ENCODE results near the gene ITGAL. TPM values are rescaled to one million over a fixed set of nuclear protein-coding genes. Genes with fewer than 3 reads are reported as not detected.
"Not testable (repeated sequence)": the region's sequence is repeated elsewhere in the genome, so short reads cannot be mapped to it uniquely, and the experiment has no call there.

The ITGAL gene
- total and polyA plus RNA-seq, 2 donors (not counting 1 experiment from before 2014, with no cell fraction given): 110 to 184 TPM

DNA sequence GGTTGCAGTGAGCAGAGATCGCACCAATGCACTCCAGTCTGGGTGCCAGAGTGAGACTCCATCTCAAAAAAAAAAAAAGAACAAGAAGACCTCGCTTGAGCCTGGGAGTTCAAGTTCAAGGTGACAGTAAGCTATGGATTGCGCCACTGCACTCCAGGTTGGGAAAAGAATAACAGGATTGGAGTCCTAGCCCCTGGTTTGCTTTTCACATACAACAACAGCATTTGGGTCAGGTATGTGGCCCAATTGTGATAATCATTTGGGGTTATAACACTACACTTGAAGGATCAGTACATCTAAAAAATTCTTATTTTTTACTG lies 23.5 kb upstream of the ITGAL start:
- WGBS (ENCODE audit: insufficient coverage): no CpG with 5 or more reads among the region's 3 CpGs

DNA sequence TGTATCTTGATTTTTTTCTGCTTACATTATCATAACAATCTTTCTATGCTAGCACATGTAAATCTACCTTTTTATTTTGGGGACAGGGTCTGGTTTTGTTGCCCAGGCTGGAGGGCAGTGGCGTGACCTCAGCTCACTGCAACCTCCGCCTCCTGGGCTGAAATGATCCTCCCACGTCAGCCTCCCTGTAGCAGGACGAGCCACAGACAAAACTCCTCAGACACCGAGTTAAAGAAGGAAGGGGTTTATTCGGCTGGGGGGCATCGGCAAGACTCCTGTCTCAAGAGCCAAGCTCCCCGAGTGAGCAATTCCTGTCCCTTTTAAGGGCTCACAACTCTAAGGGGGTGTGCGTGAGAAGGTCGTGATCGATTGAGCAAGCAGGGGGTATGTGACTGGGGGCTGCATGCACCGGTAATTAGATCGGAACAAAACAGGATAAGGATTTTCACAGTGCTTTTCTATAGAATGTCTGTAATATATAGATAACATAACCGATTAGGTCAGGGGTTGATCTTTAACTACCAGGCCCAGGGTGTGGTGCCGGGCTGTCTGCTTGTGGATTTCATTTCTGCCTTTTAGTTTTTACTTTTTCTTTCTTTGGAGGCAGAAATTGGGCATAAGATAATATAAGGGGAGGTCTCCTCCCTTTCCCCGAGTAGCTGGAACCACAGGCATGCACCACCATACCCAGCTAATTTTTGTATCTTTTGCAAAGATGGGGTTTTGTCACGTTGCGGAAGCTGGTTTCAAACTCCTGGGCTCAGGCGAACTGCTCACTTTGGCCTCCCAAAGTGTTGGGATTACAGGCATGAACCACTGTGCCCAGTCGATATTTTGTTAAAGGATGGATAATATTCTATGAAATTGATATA lies 19.6 kb upstream of the ITGAL start:
- not testable (repeated sequence) for H3K4me3 ChIP-seq (ENCODE audit: control extremely low read depth in 1 of 5, extremely low read depth in 1 of 5, insufficient read depth in 1 of 5, low read depth in 2 of 5, low read length in 4 of 5); H3K27me3 Mint-ChIP-seq; H3K9me3 ChIP-seq (ENCODE audit: control extremely low read depth in 1 of 3, control insufficient read depth in 2 of 3, insufficient read depth in 1 of 3, low read length in 2 of 3); H3K79me2 ChIP-seq (ENCODE audit: control insufficient read depth, insufficient read depth, low read length); H3K4me2 ChIP-seq (replicated peaks; ENCODE audit: low read depth, low read length, poor library complexity, severe bottlenecking); H3K36me3 ChIP-seq (replicated peaks in 1 of 2; ENCODE audit: control extremely low read depth in 1 of 2, control insufficient read depth in 1 of 2, extremely low read depth in 1 of 2, insufficient read depth in 2 of 2, low read length in 1 of 2); ATAC-seq (ENCODE audit: low read depth); H3K9me3 Mint-ChIP-seq (ENCODE audit: insufficient read depth); H4K20me1 ChIP-seq (ENCODE audit: control insufficient read depth, insufficient read depth, low read length, poor library complexity, severe bottlenecking); H3K9ac ChIP-seq (ENCODE audit: low read length); H3K4me3 Mint-ChIP-seq; H3K27me3 ChIP-seq (replicated peaks in 1 of 4; ENCODE audit: control extremely low read depth in 1 of 4, control insufficient read depth in 3 of 4, insufficient read depth in 4 of 4, low read length in 3 of 4); DNase-seq
- Histone ChIP-seq H2AFZ (ENCODE audit: insufficient read depth, low read depth, low read length, poor library complexity, severe bottlenecking) (peak overlapping the region; percentile 23), H3K27ac (ENCODE audit: low read length in 2 of 2) (peak overlapping the region in 1 of 2 donors; percentile 1), H3K4me1 (ENCODE audit: control insufficient read depth in 2 of 2, insufficient read depth in 2 of 2, low read length in 2 of 2) (peaks cover 16 to 30% of the 10 kb centered on the region in 2 donors)
- intact Hi-C loops (cut with micrococcal nuclease): loop anchor here (5.0 kb wide), 1 partner anchor 39 kb away; no protein-coding TSS in a partner anchor
- Mint-ChIP-seq H3K27ac (peak overlapping the region; percentile 62), H3K4me1 (peaks cover 52% of the 10 kb centered on the region)
- WGBS (ENCODE audit: insufficient coverage): 75% methylated on average over 5 of the region's 20 CpGs
- ChIA-PET CTCF (interaction anchor here (1.2 kb wide), 1 partner anchor 22 kb away, joined by 3 read pairs; no protein-coding TSS in a partner anchor), POLR2A (interaction anchor here (1.1 kb wide), 1 partner anchor 109 kb away, joined by 3 read pairs; no protein-coding TSS in a partner anchor)

More for the DNA sequence above, 23.5 kb upstream of the ITGAL start:
- TF ChIP-seq, protein P1, sequence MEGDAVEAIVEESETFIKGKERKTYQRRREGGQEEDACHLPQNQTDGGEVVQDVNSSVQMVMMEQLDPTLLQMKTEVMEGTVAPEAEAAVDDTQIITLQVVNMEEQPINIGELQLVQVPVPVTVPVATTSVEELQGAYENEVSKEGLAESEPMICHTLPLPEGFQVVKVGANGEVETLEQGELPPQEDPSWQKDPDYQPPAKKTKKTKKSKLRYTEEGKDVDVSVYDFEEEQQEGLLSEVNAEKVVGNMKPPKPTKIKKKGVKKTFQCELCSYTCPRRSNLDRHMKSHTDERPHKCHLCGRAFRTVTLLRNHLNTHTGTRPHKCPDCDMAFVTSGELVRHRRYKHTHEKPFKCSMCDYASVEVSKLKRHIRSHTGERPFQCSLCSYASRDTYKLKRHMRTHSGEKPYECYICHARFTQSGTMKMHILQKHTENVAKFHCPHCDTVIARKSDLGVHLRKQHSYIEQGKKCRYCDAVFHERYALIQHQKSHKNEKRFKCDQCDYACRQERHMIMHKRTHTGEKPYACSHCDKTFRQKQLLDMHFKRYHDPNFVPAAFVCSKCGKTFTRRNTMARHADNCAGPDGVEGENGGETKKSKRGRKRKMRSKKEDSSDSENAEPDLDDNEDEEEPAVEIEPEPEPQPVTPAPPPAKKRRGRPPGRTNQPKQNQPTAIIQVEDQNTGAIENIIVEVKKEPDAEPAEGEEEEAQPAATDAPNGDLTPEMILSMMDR (IDR thresholded peaks at IDR 0.05): no peak
- TF ChIP-seq EZH2 (IDR thresholded peaks at IDR 0.05; ENCODE audit: borderline replicate concordance, insufficient read depth, low read depth, low read length, poor library complexity, severe bottlenecking): no peak
- Histone ChIP-seq H3K4me2 (replicated peaks; ENCODE audit: low read depth, low read length, poor library complexity, severe bottlenecking) (no peak overlapping the region), H3K9me3 (ENCODE audit: control extremely low read depth in 1 of 3, control insufficient read depth in 2 of 3, insufficient read depth in 1 of 3, low read length in 2 of 3) (peaks cover 0 to 10% (median 0%) of the 10 kb centered on the region in 3 donors), H3K27ac (ENCODE audit: low read length in 2 of 2) (no peak overlapping the region), H3K79me2 (ENCODE audit: control insufficient read depth, insufficient read depth, low read length) (peaks cover 22% of the 10 kb centered on the region), H3K4me1 (ENCODE audit: control insufficient read depth in 2 of 2, insufficient read depth in 2 of 2, low read length in 2 of 2) (peaks cover 31 to 47% of the 10 kb centered on the region in 2 donors), H3K9ac (ENCODE audit: low read length) (no peak overlapping the region), H3K36me3 (replicated peaks in 1 of 2; ENCODE audit: control extremely low read depth in 1 of 2, control insufficient read depth in 1 of 2, extremely low read depth in 1 of 2, insufficient read depth in 2 of 2, low read length in 1 of 2) (peaks cover 0 to 5% of the 10 kb centered on the region in 2 experiments), H3K4me3 (ENCODE audit: control extremely low read depth in 1 of 5, extremely low read depth in 1 of 5, insufficient read depth in 1 of 5, low read depth in 2 of 5, low read length in 4 of 5) (no peak overlapping the region), H3K27me3 (replicated peaks in 1 of 4; ENCODE audit: control extremely low read depth in 1 of 4, control insufficient read depth in 3 of 4, insufficient read depth in 4 of 4, low read length in 3 of 4) (no peaks in the 10 kb centered on the region), H2AFZ (ENCODE audit: insufficient read depth, low read depth, low read length, poor library complexity, severe bottlenecking) (no peak overlapping the region), H4K20me1 (ENCODE audit: control insufficient read depth, insufficient read depth, low read length, poor library complexity, severe bottlenecking) (peaks cover 10% of the 10 kb centered on the region)
- intact Hi-C loops (cut with micrococcal nuclease): no loop called here
- Mint-ChIP-seq H3K4me3 (no peak overlapping the region), H3K27ac (no peak overlapping the region), H3K9me3 (ENCODE audit: insufficient read depth) (no peaks in the 10 kb centered on the region), H3K27me3 (no peaks in the 10 kb centered on the region), H3K4me1 (peaks cover 49% of the 10 kb centered on the region)
- ChIA-PET POLR2A (interaction anchor here (0.6 to 3.0 kb wide), 5 partner anchors 10 to 94 kb away, joined by 3 to 14 read pairs (median 3); partner anchors contain the start of gene ITGAL), CTCF (interaction anchor here (0.6 to 7.4 kb wide), 30 partner anchors 9 to 257 kb away, joined by 3 to 77 read pairs (median 4); partner anchors contain the start of genes DCTPP1, ITGAL, ZNF747 and ZNF764)
- ATAC-seq (ENCODE audit: low read depth) (no peak), DNase-seq (no peak)

Measured in B cell (primary cell).